Mucosa of descending colon (tissue), 3 donors: ENCODE results near the gene ZFHX2. TPM values are rescaled to one million over a fixed set of nuclear protein-coding genes. Genes with fewer than 3 reads are reported as not detected.
"Not testable (repeated sequence)": the region's sequence is repeated elsewhere in the genome, so short reads cannot be mapped to it uniquely, and the experiment has no call there.

ENCODE experiments used
- ATAC-seq: fragments of 200-7000 bp; cut with Tn5 transposase; one replicate; pipeline ENCODE4 v1.9.1; 2020; ENCODE audit warnings: mild to moderate bottlenecking, moderate library complexity
- DNase-seq, 3 donors: peaks; one replicate each; pipeline ENCODE4 v3.0.0-alpha.2; 2020
- H3K36me3 ChIP-seq: fragments of 200-600 bp; one replicate; pipeline ENCODE4 v1.8.0; 2021; ENCODE audit warnings: low read depth, mild to moderate bottlenecking
- H3K4me1 ChIP-seq: fragments of 200-600 bp; one replicate; pipeline ENCODE4 v1.8.0; 2021; ENCODE audit warnings: low read depth, mild to moderate bottlenecking
- H3K4me3 ChIP-seq: fragments of 200-600 bp; one replicate; pipeline ENCODE4 v1.8.0; 2021; ENCODE audit warnings: mild to moderate bottlenecking
- H3K9me3 ChIP-seq: fragments of 200-600 bp; one replicate; pipeline ENCODE4 v1.8.0; 2021; ENCODE audit warnings: mild to moderate bottlenecking
- CTCF ChIP-seq: fragments of 200-600 bp; IDR thresholded peaks from one replicate; pipeline ENCODE4 v1.8.0; 2022; ENCODE audit warnings: antibody characterized with exemption, mild to moderate bottlenecking
- intact Hi-C, 2 donors: fragments of 100-400 bp; cut with DNase I in 1 of 2; cut with micrococcal nuclease in 1 of 2; formaldehyde crosslinking; loops; one replicate each; pipeline versions ENCODE4 v1.11.0 to v1.11.1; 2022; cut with DNase I, micrococcal nuclease
- long read RNA-seq, 2 donors: library from polyadenylated mRNA; unstranded; transcript quantifications; one replicate each; pipeline ENCODE4 v2.0.0, GENCODE V29; 2019 to 2021
- total RNA-seq, 3 donors: library from RNA; stranded (reverse); fragmentation: NEBNext Ultra II Directional in 2 of 3; extraction: Animal tissue kit (Norgen Biotek cat#: 25700) in 2 of 3; gene quantifications; one replicate each; pipeline versions ENCODE4 v1.2.1 to v1.2.4, GENCODE V29; 2021 to 2023
- donor health status: DM: no; HTN: no; CAD: no; lungs with moderate emphysema.
- donor health status: DM: no; HTN: no; CAD: no.
- donor health status: DM: no; HTN: yes; CAD: no.

The ZFHX2 gene
- 1 to 10 TPM in 2 of 3 donors, under 1 TPM in 1; 0.92 to 3.2 (median 1.6) TPM for total RNA-seq
- long read RNA-seq, donor 1, partial matches to known transcripts: 0 of 3 reads
- long read RNA-seq, donor 1, other reads (novel, unspliced or antisense): 3 of 3 reads
- long read RNA-seq, donor 2: 0 reads

DNA sequence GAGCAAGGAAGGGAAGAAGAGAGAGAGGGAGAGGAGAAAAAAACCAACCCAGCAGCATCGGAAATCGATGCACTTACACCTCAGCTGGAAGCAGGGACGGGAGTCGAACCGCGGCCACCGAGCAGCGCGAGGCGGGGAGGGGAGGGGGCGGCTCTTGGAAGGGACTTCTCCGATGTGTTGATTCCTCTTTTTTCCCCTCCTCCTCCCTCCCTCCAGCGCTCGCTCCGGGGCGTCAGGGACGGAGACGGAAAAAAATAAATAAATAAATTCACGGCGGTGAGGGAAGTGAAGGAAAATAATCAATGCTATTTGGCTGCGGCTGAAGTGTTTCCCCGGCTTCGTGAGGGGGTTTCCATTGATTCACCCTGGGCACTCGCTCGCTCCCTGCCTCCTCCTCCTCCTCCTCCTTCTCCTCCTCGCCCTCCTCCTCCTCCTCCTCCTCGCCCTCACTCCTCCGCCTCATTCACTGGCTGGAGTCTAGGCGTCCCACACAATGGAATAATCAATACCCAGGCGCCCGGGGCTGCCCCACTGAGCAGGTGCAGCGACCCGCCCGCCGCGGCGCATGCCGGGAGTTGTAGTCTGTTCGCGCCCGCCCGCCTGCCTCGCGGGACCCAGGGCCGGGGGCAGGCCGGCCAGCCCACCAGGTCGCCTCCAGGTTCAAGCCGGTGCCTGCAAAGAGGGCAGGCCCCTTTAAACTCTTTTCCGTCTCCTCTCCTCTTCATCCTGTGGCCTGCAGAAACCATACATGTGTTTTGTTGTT, at the start of gene ZFHX2:
Gene ZFHX2, minus strand, starts transcription at position 500 of the 763 bp plus-strand sequence. CDS start 16,440 bp downstream, outside the sequence.
- peaks cover 9% of the 10 kb centered on the region for H3K4me1 ChIP-seq
- peak within 1 kb of the TSS; percentile 13 for H3K4me3 ChIP-seq
- intact Hi-C loops: no loop called here
- no peak for TF ChIP-seq CTCF
- no peaks in the 10 kb centered on the region for H3K9me3 ChIP-seq
- DNase-seq: peak; percentile 86 to 91 (median 89)
- peak; percentile 77 for ATAC-seq
- H3K36me3 ChIP-seq: no peaks in the 10 kb centered on the region

DNA sequence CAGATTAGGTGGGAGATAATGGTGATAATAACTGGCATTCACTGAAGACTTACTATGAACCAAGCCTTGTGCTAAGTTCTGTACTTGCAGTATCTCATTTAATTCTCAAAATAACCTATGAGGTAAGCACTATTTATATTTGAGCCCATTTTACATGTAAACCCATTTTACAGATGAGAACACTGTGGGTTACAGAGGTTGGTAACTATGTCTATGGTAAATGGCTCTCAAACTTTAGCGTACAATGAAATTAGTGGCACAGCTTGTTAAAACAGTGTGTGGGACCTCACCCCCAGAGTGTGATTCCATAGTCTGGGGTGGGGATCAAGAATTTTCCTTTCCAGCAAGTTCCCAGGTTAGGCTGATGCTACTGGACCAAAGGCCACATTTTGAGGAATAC, 49.2 kb upstream of the ZFHX2 start:
- ATAC-seq (no peak), DNase-seq (no peak)
- H3K4me3 ChIP-seq: no peak overlapping the region
- no peaks in the 10 kb centered on the region for H3K4me1 ChIP-seq
- intact Hi-C loops: no loop called here
- H3K36me3 ChIP-seq: no peaks in the 10 kb centered on the region
- no peaks in the 10 kb centered on the region for H3K9me3 ChIP-seq
- TF ChIP-seq CTCF: no peak

DNA sequence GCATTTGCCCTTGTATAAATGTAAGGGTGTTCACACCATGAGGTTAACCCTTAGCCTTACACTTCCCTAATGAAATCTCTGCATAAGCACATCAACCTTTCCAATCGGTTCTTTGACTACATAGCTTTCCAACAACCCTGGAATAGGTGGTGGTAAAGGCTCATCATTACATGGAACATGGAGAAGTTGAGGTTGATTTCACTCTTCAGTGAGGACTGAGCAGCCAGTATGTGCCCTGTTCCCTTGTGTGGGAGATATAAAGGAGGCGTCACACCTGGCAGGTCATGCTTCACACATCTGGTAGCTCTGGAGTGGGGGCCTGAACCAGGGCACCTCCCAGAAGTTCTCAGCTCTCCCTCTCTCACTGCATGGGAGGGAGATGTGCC, 48.8 kb upstream of the ZFHX2 start:
- H3K36me3 ChIP-seq: no peaks in the 10 kb centered on the region
- no peak overlapping the region for H3K4me3 ChIP-seq
- TF ChIP-seq CTCF: no peak
- DNase-seq: no peak
- no peaks in the 10 kb centered on the region for H3K4me1 ChIP-seq
- no peak for ATAC-seq
- no peaks in the 10 kb centered on the region for H3K9me3 ChIP-seq
- intact Hi-C loops: no loop called here

GRCh38 chr14:23594191-23594590, 42.6 kb upstream of the ZFHX2 start:
- ATAC-seq, H3K36me3 ChIP-seq, DNase-seq, H3K4me1 ChIP-seq, H3K9me3 ChIP-seq, intact Hi-C loops, H3K4me3 ChIP-seq: not testable (repeated sequence)

DNA sequence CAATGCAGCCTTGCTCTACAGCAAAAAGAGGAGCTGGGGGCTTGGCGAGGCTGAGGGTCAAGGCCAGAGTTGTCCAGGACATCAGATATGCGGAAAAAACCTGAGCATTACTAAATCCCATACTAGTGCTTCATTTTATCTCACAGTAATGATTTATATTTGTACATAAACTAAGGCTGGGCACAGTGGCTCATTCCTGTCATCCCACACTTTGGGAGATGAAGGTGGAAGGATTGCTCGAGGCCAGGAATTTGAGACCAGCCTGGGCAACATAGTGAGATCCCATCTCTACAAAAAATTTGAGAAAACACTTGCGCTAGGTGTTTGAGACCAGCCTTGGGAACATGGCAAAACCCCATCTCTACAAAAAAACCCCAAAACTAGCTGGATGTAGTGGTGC, 38.6 kb upstream of the ZFHX2 start:
- TF ChIP-seq CTCF: no peak
- Histone ChIP-seq H3K36me3 (no peaks in the 10 kb centered on the region), H3K9me3 (no peaks in the 10 kb centered on the region), H3K4me1 (peaks cover 5% of the 10 kb centered on the region), H3K4me3 (no peak overlapping the region)
- no peak for DNase-seq
- intact Hi-C loops: no loop called here
- no peak for ATAC-seq

DNA sequence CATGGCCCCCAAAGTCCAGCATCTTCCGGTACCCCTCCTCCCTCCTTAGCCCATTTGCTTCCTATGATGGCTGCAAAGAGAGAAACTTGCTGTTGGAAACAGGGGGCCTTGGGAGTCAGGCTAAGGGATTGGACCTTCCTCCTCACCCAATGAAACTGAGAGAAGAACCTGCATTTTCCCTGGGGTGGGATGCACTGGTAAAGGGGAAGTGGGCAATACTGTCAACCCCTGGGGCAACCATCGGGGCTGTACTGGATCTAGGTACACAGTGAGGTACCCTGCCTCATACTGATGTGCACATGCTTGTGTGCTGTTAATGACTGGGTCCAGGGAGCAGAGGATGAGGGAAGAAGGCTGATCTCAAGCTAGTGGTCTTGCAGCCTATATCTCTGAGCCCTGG, 38.0 kb upstream of the ZFHX2 start:
- intact Hi-C loops: no loop called here
- no peak for TF ChIP-seq CTCF
- Histone ChIP-seq H3K36me3 (no peaks in the 10 kb centered on the region), H3K4me1 (peaks cover 5% of the 10 kb centered on the region), H3K9me3 (no peaks in the 10 kb centered on the region), H3K4me3 (no peak overlapping the region)
- no peak for DNase-seq
- no peak for ATAC-seq
